ENCODE results near the gene RPS19BP1.

RPS19BP1 gene

GRCh38 chr22:39559456-39560105 is 27.0 kb upstream of the RPS19BP1 start:
- no peak for DNase-seq

DNA sequence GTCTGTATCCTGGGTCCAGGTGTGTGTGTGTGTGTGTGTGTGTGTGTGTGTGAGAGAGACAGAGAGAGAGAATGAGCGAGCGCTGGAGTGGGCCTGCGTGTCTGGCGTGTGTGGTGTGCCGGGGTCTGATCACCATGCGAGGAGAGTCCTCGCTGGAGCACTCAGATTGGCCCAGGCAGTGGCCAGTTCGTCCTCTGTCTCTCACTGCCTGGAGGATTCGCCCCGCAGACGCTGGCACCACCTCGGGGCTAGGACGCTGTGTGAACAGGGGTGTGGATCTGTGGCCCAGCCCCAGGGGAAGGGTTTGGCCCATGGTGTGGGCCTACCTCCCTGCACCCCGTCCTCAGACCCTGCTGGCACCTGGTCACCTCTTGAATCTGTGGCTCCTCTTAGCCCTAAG is 26.4 kb upstream of the RPS19BP1 start:
- no peak for DNase-seq

- peak in 1 of 51 donors; percentile 17 for DNase-seq
Observed at GRCh38 chr22:39558254-39558727, 25.7 kb upstream of the RPS19BP1 start.

DNA sequence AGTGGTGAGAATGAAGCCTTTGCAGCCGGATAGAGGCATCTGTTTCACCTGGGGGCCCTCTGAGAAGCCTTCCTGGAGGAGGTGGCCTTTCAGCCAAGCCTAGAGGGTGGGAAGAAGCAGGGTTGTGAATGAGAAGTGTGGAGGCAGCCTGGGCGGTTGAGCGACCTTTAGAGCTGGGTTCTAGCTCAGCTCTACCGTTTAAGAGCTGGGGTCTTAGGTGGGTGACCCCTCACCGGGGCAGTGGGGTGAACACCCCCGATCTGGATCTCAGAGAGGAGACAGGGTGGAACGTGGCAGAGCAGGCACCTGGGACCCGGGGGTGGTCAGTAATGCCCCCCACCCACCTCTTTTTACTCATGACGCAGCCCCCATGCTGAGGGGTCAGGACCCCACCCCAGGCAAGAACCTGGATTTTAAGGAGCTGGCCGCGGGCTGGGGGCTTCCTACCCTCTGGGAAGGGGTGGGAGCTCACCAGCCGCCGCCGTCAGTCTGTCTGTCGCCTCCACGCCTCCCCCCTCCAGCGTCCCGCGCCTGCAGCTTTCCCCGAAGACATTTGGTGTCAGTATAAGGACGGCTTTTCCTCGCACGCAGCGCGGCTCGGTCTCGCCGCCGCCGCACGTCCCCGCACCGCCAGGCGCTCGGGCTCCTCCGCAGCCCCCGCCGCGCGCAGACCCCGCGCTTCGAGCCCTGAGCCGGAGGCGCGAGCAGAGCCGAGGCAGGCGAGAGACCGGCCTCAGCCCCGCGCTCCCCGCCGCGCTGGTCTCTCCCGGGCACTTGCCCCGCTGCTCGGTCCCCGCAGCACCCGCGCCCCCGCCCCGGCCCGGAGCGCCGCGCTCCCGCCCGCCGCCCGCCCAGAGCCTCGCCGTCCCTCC is 24.7 kb upstream of the RPS19BP1 start:
- DNase-seq: peak in 21 of 51 donors; percentile 2 to 51 (median 21)

GRCh38 chr22:39554151-39554550 is 21.6 kb upstream of the RPS19BP1 start:
- no peak for DNase-seq

- DNase-seq: no peak
Observed at GRCh38 chr22:39553429-39553828, 20.9 kb upstream of the RPS19BP1 start.

DNA sequence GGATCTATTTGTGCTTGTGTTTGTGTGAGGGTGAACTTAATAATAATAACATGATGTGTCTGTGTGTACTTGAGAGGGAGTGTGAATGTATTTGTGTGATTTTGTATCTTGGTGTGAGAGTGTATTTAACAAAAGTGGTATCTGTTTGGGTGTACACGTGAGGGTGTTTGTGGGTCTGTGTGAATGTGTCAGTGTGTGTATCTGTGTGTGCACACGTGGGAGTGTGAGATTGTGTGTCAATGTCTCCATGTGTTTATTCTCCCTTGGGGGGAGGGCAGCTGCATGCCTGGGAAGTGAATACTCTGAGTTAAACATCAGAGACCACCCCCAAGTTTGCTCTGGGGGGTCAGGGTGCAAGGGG is 15.0 kb upstream of the RPS19BP1 start:
- DNase-seq: no peak

DNA sequence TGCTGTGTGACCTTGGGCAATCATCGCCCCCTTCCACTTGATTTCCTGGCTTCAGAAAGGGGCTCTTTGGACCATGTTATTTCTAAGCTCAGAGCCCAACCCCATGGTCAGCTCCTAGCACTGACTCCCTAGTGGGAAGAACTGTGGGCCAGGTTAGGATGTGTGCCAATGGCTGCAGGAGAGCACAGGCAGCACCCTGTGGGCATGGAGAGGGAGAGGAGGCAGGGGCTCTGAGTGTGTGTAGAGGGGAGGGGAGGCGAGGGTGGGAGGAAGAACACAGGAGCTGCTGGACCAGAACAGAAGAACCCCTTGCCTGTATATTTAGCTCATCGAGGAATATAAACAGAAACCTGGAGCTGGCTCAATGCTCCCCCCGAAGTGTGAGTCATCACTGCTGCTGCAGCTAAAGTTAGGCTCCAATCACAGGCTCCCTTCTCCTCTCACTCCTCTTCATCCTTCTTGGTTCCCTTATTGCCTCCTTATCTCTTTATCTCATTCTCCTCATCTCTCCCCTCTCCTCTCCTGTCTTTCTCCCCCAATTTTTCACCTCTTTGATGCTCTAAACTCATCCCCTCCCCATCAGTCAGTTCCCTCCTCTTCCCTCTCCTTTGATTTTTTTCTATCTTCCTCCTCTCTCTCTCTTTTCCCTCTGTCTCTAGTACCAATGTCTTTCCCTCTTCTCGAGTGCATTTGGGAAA is 14.5 kb upstream of the RPS19BP1 start:
- DNase-seq: peak in 4 of 51 donors; percentile 18 to 60 (median 38)

GRCh38 chr22:39545386-39546365 is 13.1 kb upstream of the RPS19BP1 start:
- DNase-seq: peak in 2 of 51 donors; percentile 17 to 21

- DNase-seq: peak in 3 of 51 donors; percentile 3 to 20 (median 9)
Observed at GRCh38 chr22:39543095-39543494, 10.5 kb upstream of the RPS19BP1 start.

- no peak for DNase-seq
Observed at GRCh38 chr22:39537975-39538374, 5.4 kb upstream of the RPS19BP1 start.

GRCh38 chr22:39536711-39537110 is 4.2 kb upstream of the RPS19BP1 start:
- DNase-seq: no peak

DNA sequence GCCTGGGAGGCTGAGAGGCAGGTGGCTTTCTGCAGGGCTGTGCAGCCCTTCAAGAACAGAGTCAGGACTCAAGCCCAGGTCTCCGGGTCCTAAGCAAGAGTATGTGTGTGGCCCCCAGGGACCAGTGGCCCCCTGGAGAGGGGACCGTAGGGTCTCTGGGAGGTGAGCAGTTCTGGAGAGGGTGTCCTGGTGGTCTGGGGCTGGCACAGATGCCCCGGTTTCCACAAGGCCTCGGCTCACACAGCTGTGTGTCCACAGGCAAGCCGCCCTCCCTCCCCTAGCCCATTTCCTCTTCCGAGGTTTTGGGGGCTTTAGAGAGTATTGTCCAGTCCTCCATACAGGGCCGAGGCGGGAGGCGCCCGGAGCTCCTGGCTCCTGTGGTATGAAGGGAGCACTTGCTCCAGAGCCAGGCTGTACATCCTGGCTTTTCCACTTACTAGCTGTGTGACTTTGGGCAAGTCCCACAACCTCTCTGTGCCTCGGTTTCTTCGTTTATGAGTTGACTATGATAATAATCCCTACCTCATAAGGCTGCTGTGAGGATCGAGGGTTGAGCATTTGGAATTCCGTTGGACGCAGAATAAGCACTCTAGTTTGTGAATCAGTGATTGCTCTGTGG is 3.4 kb upstream of the RPS19BP1 start:
- DNase-seq: no peak

- DNase-seq: no peak
Observed at GRCh38 chr22:39535357-39535725, 2.8 kb upstream of the RPS19BP1 start.

- DNase-seq: peak in 45 of 51 donors; percentile 19 to 85 (median 61)
Observed at GRCh38 chr22:39534591-39535356, 2.2 kb upstream of the RPS19BP1 start.

- no peak for DNase-seq
Observed at GRCh38 chr22:39534092-39534506, 1.6 kb upstream of the RPS19BP1 start.

DNA sequence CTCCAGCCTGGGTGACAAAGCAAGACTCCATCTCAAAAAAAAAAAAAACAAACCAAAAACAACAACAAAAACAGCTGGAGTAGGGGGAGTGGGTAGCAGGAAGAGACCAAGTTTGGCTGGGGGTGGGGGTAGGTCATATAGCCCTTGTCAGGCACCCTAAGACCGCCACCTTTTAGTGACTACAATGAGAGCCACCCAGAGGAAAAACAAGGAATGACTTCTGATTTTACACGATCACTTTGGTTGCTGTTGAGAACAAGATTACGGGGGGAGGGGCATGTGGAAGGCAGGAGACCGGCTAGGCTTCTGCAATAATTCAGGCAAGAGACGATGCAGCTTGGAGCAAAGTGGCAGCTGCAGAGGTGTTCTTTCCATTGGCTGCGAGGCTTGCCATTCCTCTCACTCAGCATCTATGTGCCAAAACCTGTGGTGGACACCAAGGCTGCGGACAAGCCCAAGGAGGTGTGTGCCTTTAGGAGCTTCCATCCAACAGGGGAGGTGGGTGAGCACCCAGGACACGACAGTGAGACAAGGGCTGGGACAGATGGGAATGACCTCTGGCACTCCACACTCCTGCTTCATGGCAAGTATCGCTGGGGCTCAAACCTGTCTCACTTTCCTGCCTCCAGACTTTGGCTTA is 1.7 kb downstream of the RPS19BP1 start:
- peak in 1 of 51 donors; percentile 11 for DNase-seq

- no peak for DNase-seq
Observed at GRCh38 chr22:39530116-39530515, 2.4 kb downstream of the RPS19BP1 start.

DNA sequence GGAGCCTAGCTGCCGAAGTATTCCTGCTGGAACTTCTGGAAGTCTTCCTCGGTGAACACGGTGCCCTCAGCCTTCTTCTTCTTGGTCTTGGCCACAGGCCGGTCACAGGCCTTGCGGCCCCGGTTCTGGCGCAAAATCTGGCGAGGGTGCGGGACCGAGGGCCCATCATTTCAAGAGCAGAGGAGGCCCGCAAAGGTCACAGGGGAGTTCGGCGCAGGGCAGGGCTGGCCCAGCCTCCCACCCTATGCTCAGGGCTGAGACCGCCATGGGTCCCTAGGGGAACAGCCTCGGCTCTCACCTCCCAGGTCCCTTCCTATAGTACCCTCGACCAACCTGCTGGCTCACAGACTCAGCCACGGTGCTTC is 3.1 kb downstream of the RPS19BP1 start:
- DNase-seq: no peak

Data from hypothalamus (tissue), 51 donors.